B cell (primary cell): ENCODE data around the gene WDR46.

Source experiments
- CTCF ChIP-seq: fragments of 200-600 bp; IDR thresholded peaks from one replicate; pipeline ENCODE4 v1.8.0; 2022; ENCODE audit warnings: antibody characterized with exemption, mild to moderate bottlenecking
- EZH2 ChIP-seq: IDR thresholded peaks from 2 replicates; pipeline ENCODE4 v1.6.1; 2012; ENCODE audit warnings: borderline replicate concordance, low read depth, mild to moderate bottlenecking, moderate library complexity, low read length; ENCODE audit not compliant: insufficient read depth, poor library complexity, severe bottlenecking

GRCh38 chr6:33323623-33323948, 34.5 kb upstream of the WDR46 start:
- TF ChIP-seq CTCF (no peak), EZH2 (no peak)
